Stimulated activated CD8-positive, alpha-beta memory T cell treated with anti-CD3 and anti-CD28 coated beads, Interleukin-2, amount 100 ng/mL, for 1 hour (primary cell): ENCODE data around the gene ACADM.
A peak's percentile ranks its signal among the peaks of the same experiment; 100 is the strongest.
"Not testable (repeated sequence)": the region's sequence is repeated elsewhere in the genome, so short reads cannot be mapped to it uniquely, and the experiment has no call there.

ENCODE experiments used
- DNase-seq, 2 donors: peaks; one replicate each; pipeline ENCODE4 v3.0.0-alpha.2; 2020; ENCODE audit warnings: low read depth in 2 of 2

Gene ACADM

GRCh38 chr1:75724472-75725022 lies at the start of gene ACADM:
ACADM (plus strand) TSS chr1:75724709; CDS start chr1:75724788, 79 bp downstream.
- peak; percentile 67 to 70 for DNase-seq

- DNase-seq = no peak
These were observed 47.1 kb upstream of the ACADM start for GRCh38 chr1:75677443-75677842.

- not testable (repeated sequence) for DNase-seq
These were observed 46.5 kb upstream of the ACADM start for GRCh38 chr1:75677964-75678363.

- DNase-seq = no peak
These were observed 34.0 kb upstream of the ACADM start for GRCh38 chr1:75690547-75690946.

GRCh38 chr1:75693551-75693950 lies 31.0 kb upstream of the ACADM start:
- DNase-seq = no peak

GRCh38 chr1:75696000-75696399 lies 28.5 kb upstream of the ACADM start:
- no peak for DNase-seq

GRCh38 chr1:75707191-75707590 lies 17.3 kb upstream of the ACADM start:
- DNase-seq = no peak

- no peak for DNase-seq
These were observed 15.6 kb upstream of the ACADM start for GRCh38 chr1:75708910-75709309.

GRCh38 chr1:75710832-75711231 lies 13.7 kb upstream of the ACADM start:
- no peak for DNase-seq

- no peak for DNase-seq
These were observed 12.7 kb upstream of the ACADM start for GRCh38 chr1:75711846-75712245.

- DNase-seq = no peak
These were observed 12.2 kb upstream of the ACADM start for GRCh38 chr1:75712306-75712705.

- no peak for DNase-seq
These were observed 4.7 kb upstream of the ACADM start for GRCh38 chr1:75719810-75720209.

GRCh38 chr1:75720325-75720724 lies 4.2 kb upstream of the ACADM start:
- no peak for DNase-seq

- no peak for DNase-seq
These were observed 3.7 kb upstream of the ACADM start for GRCh38 chr1:75720820-75721219.

GRCh38 chr1:75722246-75722645 lies 2.3 kb upstream of the ACADM start:
- DNase-seq = not testable (repeated sequence)

- DNase-seq = no peak
These were observed 1.5 kb upstream of the ACADM start for GRCh38 chr1:75722966-75723365.

- DNase-seq = peak; percentile 38 to 52
These were observed 479 bp upstream of the ACADM start for GRCh38 chr1:75723989-75724471.

GRCh38 chr1:75725266-75725665 lies 757 bp downstream of the ACADM start:
- DNase-seq = no peak

GRCh38 chr1:75725861-75726361 lies 1.4 kb downstream of the ACADM start:
- DNase-seq = no peak

GRCh38 chr1:75727571-75727970 lies 3.1 kb downstream of the ACADM start:
- DNase-seq = no peak

GRCh38 chr1:75730432-75730831 lies 5.9 kb downstream of the ACADM start:
- no peak for DNase-seq

- no peak for DNase-seq
These were observed 7.4 kb downstream of the ACADM start for GRCh38 chr1:75731881-75732280.

GRCh38 chr1:75732703-75733102 lies 8.2 kb downstream of the ACADM start:
- DNase-seq = no peak

- no peak for DNase-seq
These were observed 9.2 kb downstream of the ACADM start for GRCh38 chr1:75733661-75734060.
